ENCODE results near the gene BTBD16. TPM values are rescaled to one million over a fixed set of nuclear protein-coding genes. Genes with fewer than 3 reads are reported as not detected.

Gene BTBD16
- total and polyA plus RNA-seq, 4 donors: 0.42 to 2.8 (median 1.8) TPM

DNA sequence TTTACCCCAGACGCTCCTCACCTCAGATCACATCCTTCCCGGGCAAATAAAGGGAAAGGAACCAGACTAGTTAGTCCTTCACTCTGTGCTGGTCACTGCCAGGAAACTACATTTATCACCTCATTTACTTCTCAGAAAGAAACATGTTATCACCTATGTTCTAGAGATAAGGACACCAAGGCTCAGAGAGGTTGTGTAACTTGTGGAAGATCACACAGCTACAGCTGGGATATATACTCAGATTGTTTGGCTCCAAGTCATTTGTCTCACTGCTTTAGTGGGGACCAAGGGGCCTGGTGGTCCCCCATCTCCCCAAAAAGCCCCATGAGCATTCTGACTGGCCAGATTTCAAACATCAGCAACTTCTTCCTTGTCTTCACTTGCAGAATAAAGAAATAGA is 17.5 kb upstream of the BTBD16 start (continued):
- TF ChIP-seq, protein P1, sequence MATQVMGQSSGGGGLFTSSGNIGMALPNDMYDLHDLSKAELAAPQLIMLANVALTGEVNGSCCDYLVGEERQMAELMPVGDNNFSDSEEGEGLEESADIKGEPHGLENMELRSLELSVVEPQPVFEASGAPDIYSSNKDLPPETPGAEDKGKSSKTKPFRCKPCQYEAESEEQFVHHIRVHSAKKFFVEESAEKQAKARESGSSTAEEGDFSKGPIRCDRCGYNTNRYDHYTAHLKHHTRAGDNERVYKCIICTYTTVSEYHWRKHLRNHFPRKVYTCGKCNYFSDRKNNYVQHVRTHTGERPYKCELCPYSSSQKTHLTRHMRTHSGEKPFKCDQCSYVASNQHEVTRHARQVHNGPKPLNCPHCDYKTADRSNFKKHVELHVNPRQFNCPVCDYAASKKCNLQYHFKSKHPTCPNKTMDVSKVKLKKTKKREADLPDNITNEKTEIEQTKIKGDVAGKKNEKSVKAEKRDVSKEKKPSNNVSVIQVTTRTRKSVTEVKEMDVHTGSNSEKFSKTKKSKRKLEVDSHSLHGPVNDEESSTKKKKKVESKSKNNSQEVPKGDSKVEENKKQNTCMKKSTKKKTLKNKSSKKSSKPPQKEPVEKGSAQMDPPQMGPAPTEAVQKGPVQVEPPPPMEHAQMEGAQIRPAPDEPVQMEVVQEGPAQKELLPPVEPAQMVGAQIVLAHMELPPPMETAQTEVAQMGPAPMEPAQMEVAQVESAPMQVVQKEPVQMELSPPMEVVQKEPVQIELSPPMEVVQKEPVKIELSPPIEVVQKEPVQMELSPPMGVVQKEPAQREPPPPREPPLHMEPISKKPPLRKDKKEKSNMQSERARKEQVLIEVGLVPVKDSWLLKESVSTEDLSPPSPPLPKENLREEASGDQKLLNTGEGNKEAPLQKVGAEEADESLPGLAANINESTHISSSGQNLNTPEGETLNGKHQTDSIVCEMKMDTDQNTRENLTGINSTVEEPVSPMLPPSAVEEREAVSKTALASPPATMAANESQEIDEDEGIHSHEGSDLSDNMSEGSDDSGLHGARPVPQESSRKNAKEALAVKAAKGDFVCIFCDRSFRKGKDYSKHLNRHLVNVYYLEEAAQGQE (IDR thresholded peaks at IDR 0.05): no peak
- no peak for TF ChIP-seq EGR1 (IDR thresholded peaks at IDR 0.05; ENCODE audit: low read depth in 2 of 2)
- TF ChIP-seq NR2F2 (IDR thresholded peaks at IDR 0.05): no peak
- TF ChIP-seq HNF4G (IDR thresholded peaks at IDR 0.05): no peak
- TF ChIP-seq, protein P2, sequence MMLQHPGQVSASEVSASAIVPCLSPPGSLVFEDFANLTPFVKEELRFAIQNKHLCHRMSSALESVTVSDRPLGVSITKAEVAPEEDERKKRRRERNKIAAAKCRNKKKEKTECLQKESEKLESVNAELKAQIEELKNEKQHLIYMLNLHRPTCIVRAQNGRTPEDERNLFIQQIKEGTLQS (IDR thresholded peaks at IDR 0.05): no peak
- no peak for TF ChIP-seq GABPA (IDR thresholded peaks at IDR 0.05 in 1 of 2, conservative IDR thresholded peaks at IDR 0.05 in 1 of 2)
- TF ChIP-seq RAD21 (IDR thresholded peaks at IDR 0.05): no peak
- no peak for TF ChIP-seq FOXA2 (IDR thresholded peaks at IDR 0.05)

DNA sequence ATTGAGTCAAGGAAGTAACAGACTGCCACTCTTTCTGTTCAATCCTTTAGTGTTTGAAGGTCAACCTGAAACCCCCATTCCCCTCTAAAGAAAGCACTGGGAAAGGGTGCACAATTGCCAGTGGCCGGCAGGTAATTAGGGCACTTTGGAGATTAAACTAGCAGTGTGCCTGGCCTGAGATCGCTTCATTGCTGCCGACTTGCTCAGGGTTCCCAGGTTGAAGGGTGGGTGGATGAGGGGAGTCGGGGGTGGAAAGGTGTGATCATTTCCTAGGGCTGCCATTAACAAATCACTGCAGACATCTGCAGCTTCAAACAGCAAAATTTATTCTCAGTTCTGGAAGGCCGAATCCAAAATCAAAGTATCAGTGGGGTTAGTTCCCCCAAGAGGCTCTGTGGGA is 16.3 kb upstream of the BTBD16 start:
- 93% methylated on average over 5 of the region's 5 CpGs for WGBS
- no peak overlapping the region for H3K9ac ChIP-seq (ENCODE audit: low read depth in 1 of 2, low read length in 2 of 2)
- TF ChIP-seq TAF1 (conservative IDR thresholded peaks at IDR 0.05) (no peak), FOXA2 (IDR thresholded peaks at IDR 0.05) (no peak)
- TF ChIP-seq, protein P1 (IDR thresholded peaks at IDR 0.05): no peak

DNA sequence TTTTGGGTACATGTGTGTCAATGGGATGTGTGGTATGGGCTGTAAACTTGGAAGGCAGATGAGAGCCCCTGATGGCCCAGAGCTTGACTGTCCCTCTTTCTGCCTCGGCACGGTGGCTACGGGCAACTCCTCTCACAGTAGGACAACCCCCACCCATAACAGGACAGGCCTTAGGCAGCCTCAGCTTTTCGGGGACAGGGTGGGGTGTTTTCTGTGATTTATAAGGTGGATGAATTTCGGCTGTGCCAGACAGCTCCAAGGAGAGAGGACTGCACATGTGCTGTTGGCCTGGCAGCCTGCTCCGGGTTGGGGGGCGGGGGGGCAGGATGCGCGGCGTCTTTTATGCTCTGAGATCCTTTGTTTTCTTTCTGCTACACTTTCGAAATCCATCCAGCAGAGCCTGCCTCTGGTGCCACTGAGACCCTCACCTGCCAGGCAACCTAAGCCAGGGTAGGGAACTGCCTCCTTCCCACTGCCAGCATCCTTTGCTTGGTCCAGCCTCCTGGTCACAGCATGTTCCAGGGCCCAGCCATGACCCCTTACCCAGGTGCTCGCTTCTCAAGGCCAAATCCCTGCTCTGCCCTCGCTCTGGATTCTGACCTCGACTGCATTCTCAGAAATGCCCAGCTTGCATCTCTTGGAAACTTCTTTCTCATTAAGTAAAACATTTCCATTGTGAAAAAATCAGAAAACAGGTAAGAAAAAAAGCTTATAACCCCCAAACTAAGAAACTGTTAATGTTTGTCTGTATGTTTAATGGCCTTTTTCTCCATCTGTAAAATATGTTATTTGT is 15.4 kb upstream of the BTBD16 start:
- no peaks in the 10 kb centered on the region for H3K27me3 ChIP-seq (ENCODE audit: control insufficient read depth in 4 of 4, insufficient read depth in 4 of 4, low read length in 3 of 4)
- DNase-seq (ENCODE audit: low spot score): no peak
- H3K36me3 ChIP-seq (ENCODE audit: control insufficient read depth in 4 of 4, insufficient read depth in 3 of 4, low read depth in 1 of 4, low read length in 3 of 4): peaks cover 2 to 3% (median 2%) of the 10 kb centered on the region in 4 donors
- H3K4me1 ChIP-seq (ENCODE audit: control insufficient read depth in 4 of 4, insufficient read depth in 4 of 4, low read length in 3 of 4): no peaks in the 10 kb centered on the region
- no peaks in the 10 kb centered on the region for H3K9me3 ChIP-seq (ENCODE audit: control insufficient read depth in 4 of 4, low read length in 3 of 4)
- H3K4me3 ChIP-seq (ENCODE audit: low read depth in 1 of 3, low read length in 3 of 3): no peak overlapping the region
- H3K27ac ChIP-seq (ENCODE audit: low read depth in 1 of 2, low read length in 2 of 2): no peak overlapping the region
- no peak overlapping the region for H3K9ac ChIP-seq (ENCODE audit: low read depth in 1 of 2, low read length in 2 of 2)
- whole genome bisulfite sequencing: 91% methylated on average over 14 of the region's 14 CpGs
- TF ChIP-seq, protein P3, sequence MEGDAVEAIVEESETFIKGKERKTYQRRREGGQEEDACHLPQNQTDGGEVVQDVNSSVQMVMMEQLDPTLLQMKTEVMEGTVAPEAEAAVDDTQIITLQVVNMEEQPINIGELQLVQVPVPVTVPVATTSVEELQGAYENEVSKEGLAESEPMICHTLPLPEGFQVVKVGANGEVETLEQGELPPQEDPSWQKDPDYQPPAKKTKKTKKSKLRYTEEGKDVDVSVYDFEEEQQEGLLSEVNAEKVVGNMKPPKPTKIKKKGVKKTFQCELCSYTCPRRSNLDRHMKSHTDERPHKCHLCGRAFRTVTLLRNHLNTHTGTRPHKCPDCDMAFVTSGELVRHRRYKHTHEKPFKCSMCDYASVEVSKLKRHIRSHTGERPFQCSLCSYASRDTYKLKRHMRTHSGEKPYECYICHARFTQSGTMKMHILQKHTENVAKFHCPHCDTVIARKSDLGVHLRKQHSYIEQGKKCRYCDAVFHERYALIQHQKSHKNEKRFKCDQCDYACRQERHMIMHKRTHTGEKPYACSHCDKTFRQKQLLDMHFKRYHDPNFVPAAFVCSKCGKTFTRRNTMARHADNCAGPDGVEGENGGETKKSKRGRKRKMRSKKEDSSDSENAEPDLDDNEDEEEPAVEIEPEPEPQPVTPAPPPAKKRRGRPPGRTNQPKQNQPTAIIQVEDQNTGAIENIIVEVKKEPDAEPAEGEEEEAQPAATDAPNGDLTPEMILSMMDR (IDR thresholded peaks at IDR 0.05; ENCODE audit: low read depth, low read length, missing input control): no peak
- TF ChIP-seq HNF4G (IDR thresholded peaks at IDR 0.05) (no peak), TAF1 (conservative IDR thresholded peaks at IDR 0.05) (no peak), NR2F2 (IDR thresholded peaks at IDR 0.05) (no peak), FOXA2 (IDR thresholded peaks at IDR 0.05) (no peak)
- TF ChIP-seq, protein P1 (IDR thresholded peaks at IDR 0.05): no peak
- TF ChIP-seq, protein P4, sequence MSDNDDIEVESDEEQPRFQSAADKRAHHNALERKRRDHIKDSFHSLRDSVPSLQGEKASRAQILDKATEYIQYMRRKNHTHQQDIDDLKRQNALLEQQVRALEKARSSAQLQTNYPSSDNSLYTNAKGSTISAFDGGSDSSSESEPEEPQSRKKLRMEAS (IDR thresholded peaks at IDR 0.05): no peak

More for the DNA sequence above, 16.3 kb upstream of the BTBD16 start:
- Histone ChIP-seq H3K36me3 (ENCODE audit: control insufficient read depth in 4 of 4, insufficient read depth in 3 of 4, low read depth in 1 of 4, low read length in 3 of 4) (peaks cover 2 to 3% (median 2%) of the 10 kb centered on the region in 4 donors), H3K4me1 (ENCODE audit: control insufficient read depth in 4 of 4, insufficient read depth in 4 of 4, low read length in 3 of 4) (no peaks in the 10 kb centered on the region), H3K27me3 (ENCODE audit: control insufficient read depth in 4 of 4, insufficient read depth in 4 of 4, low read length in 3 of 4) (no peaks in the 10 kb centered on the region), H3K9me3 (ENCODE audit: control insufficient read depth in 4 of 4, low read length in 3 of 4) (no peaks in the 10 kb centered on the region), H3K4me3 (ENCODE audit: low read depth in 1 of 3, low read length in 3 of 3) (no peak overlapping the region), H3K27ac (ENCODE audit: low read depth in 1 of 2, low read length in 2 of 2) (no peak overlapping the region)
- DNase-seq (ENCODE audit: low spot score): no peak
